Panc1 (cell line): ENCODE measurements around the gene RAI14. TPM values are rescaled to one million over a fixed set of nuclear protein-coding genes. Genes with fewer than 3 reads are reported as not detected.

Experiments
- ATAC-seq: fragments of 200-7000 bp; cut with Tn5 transposase; 2 replicates; pipeline ENCODE4 v1.9.1; 2020; ENCODE audit warnings: mild to moderate bottlenecking, moderate library complexity
- BruUV-seq: library from RNA; stranded (reverse); fragments of 400-500 nt; replicated peaks from 2 replicates; lab custom pipeline; 2021; lab: Mats Ljungman, UMichigan
- CTCF ChIA-PET: fragments of 300-600 bp; sonication (Branson Sonifier 250); formaldehyde crosslinking; loops from one replicate; lab custom pipeline; 2022; ENCODE audit warnings: antibody characterized with exemption; lab: Charles Lee
- POLR2A ChIA-PET: fragments of 300-600 bp; sonication (Branson Sonifier 250); formaldehyde crosslinking; loops from one replicate; lab custom pipeline; 2022; ENCODE audit warnings: antibody characterized with exemption; lab: Charles Lee
- DNase-seq: peaks from one replicate; pipeline ENCODE4 v3.0.0-alpha.2; 2010; ENCODE audit warnings: low read depth, low spot score
- H3K27ac ChIP-seq: 2 replicates; pipeline ENCODE4 v1.5.1; 2011; ENCODE audit warnings: mild to moderate bottlenecking, low read length, inconsistent platforms
- H3K27me3 ChIP-seq: fragments of 200-500 bp; sonication (Bioruptor generic); 2 replicates; pipeline ENCODE4 v1.6.0; 2014; ENCODE audit warnings: low read length, inconsistent platforms; ENCODE audit not compliant: control insufficient read depth, insufficient read depth
- H3K36me3 ChIP-seq: fragments of 200-500 bp; sonication (Bioruptor generic); 2 replicates; pipeline ENCODE4 v1.5.1; 2014; ENCODE audit warnings: inconsistent platforms, mild to moderate bottlenecking, low read length, moderate library complexity; ENCODE audit not compliant: control insufficient read depth, insufficient read depth
- H3K4me1 ChIP-seq: 2 replicates; pipeline ENCODE4 v1.5.1; 2011; ENCODE audit warnings: inconsistent platforms, mild to moderate bottlenecking, low read length, moderate library complexity; ENCODE audit not compliant: control insufficient read depth, insufficient read depth
- H3K4me3 ChIP-seq, 2 experiments: 2 replicates each; pipeline ENCODE4 v1.5.1; 2011 to 2012; ENCODE audit warnings: low read depth in 2 of 2, low read length in 2 of 2, mild to moderate bottlenecking in 2 of 2, inconsistent platforms in 1 of 2, moderate library complexity in 1 of 2
- H3K9me3 ChIP-seq: fragments of 200-500 bp; sonication (Bioruptor generic); 2 replicates; pipeline ENCODE4 v1.5.1; 2014; ENCODE audit warnings: low read depth, mild to moderate bottlenecking, inconsistent platforms, low read length, moderate library complexity; ENCODE audit not compliant: control insufficient read depth, insufficient read depth
- POLR2AphosphoS5 ChIP-seq: IDR thresholded peaks from 2 replicates; pipeline ENCODE4 v1.6.1; 2012; ENCODE audit warnings: mild to moderate bottlenecking, low read depth, low read length, moderate library complexity
- REST ChIP-seq, 2 experiments: IDR thresholded peaks; 2 replicates each; pipeline ENCODE4 v1.6.1; 2011 to 2012; ENCODE audit warnings: low read depth in 2 of 2, control low read depth in 1 of 2, low read length in 1 of 2, mild to moderate bottlenecking in 1 of 2, moderate library complexity in 1 of 2; ENCODE audit not compliant: insufficient read depth in 1 of 2
- SIN3A ChIP-seq: IDR thresholded peaks from 2 replicates; pipeline ENCODE4 v1.6.1; 2012; ENCODE audit warnings: low read depth, mild to moderate bottlenecking, low read length, moderate library complexity, borderline replicate concordance; ENCODE audit not compliant: insufficient read depth
- TCF7L2 ChIP-seq: IDR thresholded peaks from 2 replicates; pipeline ENCODE4 v1.6.1; 2011; ENCODE audit warnings: mild to moderate bottlenecking, low read depth, low read length, inconsistent platforms
- in situ Hi-C: cut with HindIII; loops from 2 replicates; pipeline ENCODE4 v1.10.0; 2016; ENCODE audit warnings: low sequenced_read_pairs, low pct_unique_long_range_greater_than_20kb
- intact Hi-C: fragments of 100-400 bp; cut with micrococcal nuclease; formaldehyde crosslinking; loops from one replicate; pipeline ENCODE4 v1.10.0; 2022; ENCODE audit not compliant: unreplicated experiment
- total RNA-seq: library from RNA; stranded (reverse); gene quantifications from one replicate; pipeline ENCODE4 v1.2.1, GENCODE V29; 2021; ENCODE audit not compliant: unreplicated experiment
- TF ChIP-seq, protein P1 (sequence below): fragments of 450-650 bp; IDR thresholded peaks from 2 replicates; pipeline ENCODE4 v1.5.1; 2017; ENCODE audit warnings: mild to moderate bottlenecking

Gene RAI14
- total RNA-seq, 1 experiment from 2014 or later: 18.5 TPM

GRCh38 chr5:34691326-34691725 is 35.2 kb downstream of the RAI14 start:
- intact Hi-C loops (no loop called here), in situ Hi-C loops (no loop called here)
- Histone ChIP-seq H3K27ac (no peak overlapping the region), H3K4me1 (no peaks in the 10 kb centered on the region), H3K9me3 (no peaks in the 10 kb centered on the region), H3K27me3 (no peaks in the 10 kb centered on the region), H3K4me3 (no peak overlapping the region), H3K36me3 (no peaks in the 10 kb centered on the region)
- POLR2A ChIA-PET: no interaction called here
- no TSS peak for BruUV-seq
- DNase-seq (no peak), ATAC-seq (no peak)
- CTCF ChIA-PET: no interaction called here
- TF ChIP-seq REST (IDR thresholded peaks at IDR 0.05; ENCODE audit: insufficient read depth in 1 of 2, low read depth in 2 of 2, low read length in 1 of 2) (no peak), TCF7L2 (no peak), SIN3A (no peak), POLR2AphosphoS5 (no peak)
- TF ChIP-seq, protein P1, sequence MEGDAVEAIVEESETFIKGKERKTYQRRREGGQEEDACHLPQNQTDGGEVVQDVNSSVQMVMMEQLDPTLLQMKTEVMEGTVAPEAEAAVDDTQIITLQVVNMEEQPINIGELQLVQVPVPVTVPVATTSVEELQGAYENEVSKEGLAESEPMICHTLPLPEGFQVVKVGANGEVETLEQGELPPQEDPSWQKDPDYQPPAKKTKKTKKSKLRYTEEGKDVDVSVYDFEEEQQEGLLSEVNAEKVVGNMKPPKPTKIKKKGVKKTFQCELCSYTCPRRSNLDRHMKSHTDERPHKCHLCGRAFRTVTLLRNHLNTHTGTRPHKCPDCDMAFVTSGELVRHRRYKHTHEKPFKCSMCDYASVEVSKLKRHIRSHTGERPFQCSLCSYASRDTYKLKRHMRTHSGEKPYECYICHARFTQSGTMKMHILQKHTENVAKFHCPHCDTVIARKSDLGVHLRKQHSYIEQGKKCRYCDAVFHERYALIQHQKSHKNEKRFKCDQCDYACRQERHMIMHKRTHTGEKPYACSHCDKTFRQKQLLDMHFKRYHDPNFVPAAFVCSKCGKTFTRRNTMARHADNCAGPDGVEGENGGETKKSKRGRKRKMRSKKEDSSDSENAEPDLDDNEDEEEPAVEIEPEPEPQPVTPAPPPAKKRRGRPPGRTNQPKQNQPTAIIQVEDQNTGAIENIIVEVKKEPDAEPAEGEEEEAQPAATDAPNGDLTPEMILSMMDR: no peak

- CTCF ChIA-PET: no interaction called here
- no peak overlapping the region for H3K27ac ChIP-seq
These were observed 36.7 kb downstream of the RAI14 start for GRCh38 chr5:34692786-34693185.

More at GRCh38 chr5:34692786-34693185, 36.7 kb downstream of the RAI14 start:
- H3K36me3 ChIP-seq: no peaks in the 10 kb centered on the region
- no peaks in the 10 kb centered on the region for H3K4me1 ChIP-seq
- DNase-seq (no peak), ATAC-seq (no peak)
- intact Hi-C loops (no loop called here), in situ Hi-C loops (no loop called here)
- no peaks in the 10 kb centered on the region for H3K9me3 ChIP-seq
- BruUV-seq: no TSS peak
- no peaks in the 10 kb centered on the region for H3K27me3 ChIP-seq
- TF ChIP-seq REST (IDR thresholded peaks at IDR 0.05; ENCODE audit: insufficient read depth in 1 of 2, low read depth in 2 of 2, low read length in 1 of 2) (no peak), POLR2AphosphoS5 (no peak), TCF7L2 (no peak), SIN3A (no peak)
- TF ChIP-seq, protein P1: no peak
- H3K4me3 ChIP-seq: no peak overlapping the region
- POLR2A ChIA-PET: no interaction called here
